HepG2 (cell line): ENCODE data around the gene ART4. TPM values are rescaled to one million over a fixed set of nuclear protein-coding genes. Genes with fewer than 3 reads are reported as not detected.

ENCODE experiments used
- FOXA1 ChIP-seq, 2 experiments: fragments of 450-650 bp in 1 of 2; sonication (generic) in 1 of 2; formaldehyde crosslinking in 1 of 2; IDR thresholded peaks; 2 replicates each; pipeline versions ENCODE4 v1.4.0 to v1.6.1; 2016 to 2020; ENCODE audit warnings: missing genetic modification reagents in 1 of 2
- FOXA3 ChIP-seq: IDR thresholded peaks from 2 replicates; pipeline ENCODE4 v1.6.1; 2016; ENCODE audit warnings: missing genetic modification reagents, missing compliant biosample characterization
- GATAD2A ChIP-seq: IDR thresholded peaks from 2 replicates; pipeline ENCODE4 v1.6.1; 2016
- HNF4A ChIP-seq: sonication (generic); formaldehyde crosslinking; IDR thresholded peaks from 2 replicates; pipeline ENCODE4 v1.4.0; 2020; ENCODE audit warnings: missing genetic modification reagents
- RBAK ChIP-seq: sonication (generic); formaldehyde crosslinking; IDR thresholded peaks from 2 replicates; pipeline ENCODE4 v1.5.1; 2020; ENCODE audit warnings: mild to moderate bottlenecking, missing genetic modification reagents
- SIX4 ChIP-seq: sonication (generic); formaldehyde crosslinking; IDR thresholded peaks from 2 replicates; pipeline ENCODE4 v1.4.0; 2020; ENCODE audit warnings: missing genetic modification reagents
- TEAD3 ChIP-seq: optimal IDR thresholded peaks from 2 replicates; pipeline ENCODE3; 2016; ENCODE audit warnings: borderline replicate concordance
- THAP11 ChIP-seq: IDR thresholded peaks from 2 replicates; pipeline ENCODE4 v1.6.1; 2016; ENCODE audit warnings: missing biosample characterization, missing genetic modification reagents
- ZKSCAN5 ChIP-seq: sonication (generic); formaldehyde crosslinking; IDR thresholded peaks from 2 replicates; pipeline ENCODE4 v1.5.1; 2020; ENCODE audit warnings: mild to moderate bottlenecking, missing genetic modification reagents
- ZNF644 ChIP-seq: IDR thresholded peaks from 2 replicates; pipeline ENCODE4 v1.6.1; 2016; ENCODE audit warnings: low read depth
- polyA plus RNA-seq, 8 experiments: library from polyadenylated mRNA; depleted of rRNA in 3 of 8; stranded (reverse) in 7 of 8; unstranded in 1 of 8; fragments of >200 nt; fragmentation: Illumina TruSeq in 4 of 8; extraction: Trizol in 4 of 8; gene quantifications; 2 replicates each; pipeline versions ENCODE4 v1.2.1 to v1.2.3, GENCODE V29; 2011 to 2016; ENCODE audit warnings: low read depth in 4 of 8, missing spikeins in 1 of 8, mixed read lengths in 1 of 8; ENCODE audit not compliant: insufficient read depth in 1 of 8
- total RNA-seq, 5 experiments: library from RNA; depleted of rRNA; stranded (reverse); fragments of >200 nt; fragmentation: Illumina TruSeq; extraction: Trizol; gene quantifications; 2 replicates each; pipeline ENCODE4 v1.2.3, GENCODE V29; 2016; ENCODE audit warnings: low read depth in 1 of 5
- TF ChIP-seq, protein P1 (sequence below): sonication (generic); formaldehyde crosslinking; IDR thresholded peaks from 2 replicates; pipeline ENCODE4 v1.4.0; 2020; ENCODE audit warnings: missing genetic modification reagents, borderline replicate concordance
- TF ChIP-seq, protein P2 (sequence below), 2 experiments: sonication (generic) in 1 of 2; formaldehyde crosslinking in 1 of 2; IDR thresholded peaks; 2 replicates each; pipeline versions ENCODE4 v1.6.1 to v1.9.0; 2014 to 2022; ENCODE audit warnings: antibody characterized with exemption in 1 of 2, borderline replicate concordance in 1 of 2, inconsistent platforms in 1 of 2, low read depth in 1 of 2, missing genetic modification reagents in 1 of 2
- TF ChIP-seq, protein P3 (sequence below): sonication (generic); formaldehyde crosslinking; conservative IDR thresholded peaks from 2 replicates; pipeline ENCODE4 v1.4.0; 2020; ENCODE audit warnings: missing genetic modification reagents

Gene ART4
- total and polyA plus RNA-seq, 2 of the 13 experiments (the other 11 are each of a cell fraction or from before 2014, with no cell fraction given): 17.6 to 20.3 TPM

DNA sequence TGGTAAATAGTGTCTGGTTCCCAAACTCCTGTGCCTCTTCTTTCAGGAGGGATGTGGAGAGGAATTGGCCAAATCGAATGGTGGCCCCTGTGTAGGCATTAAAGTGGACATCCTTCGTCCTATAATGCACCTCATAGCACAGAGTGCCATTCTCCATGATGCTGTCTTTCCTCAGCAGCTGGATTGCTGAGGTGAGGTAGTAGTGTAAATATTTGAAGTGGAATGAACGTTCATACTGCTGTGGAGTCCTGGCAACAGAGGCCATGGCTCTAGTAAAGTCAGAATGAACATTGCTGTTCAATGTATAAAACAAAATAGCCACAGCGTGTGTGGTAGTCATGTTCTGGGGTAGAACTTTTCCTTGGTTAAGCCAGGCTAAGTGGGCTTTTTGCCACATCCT is 2.7 kb downstream of the ART4 start (continued):
- TF ChIP-seq, protein P1, sequence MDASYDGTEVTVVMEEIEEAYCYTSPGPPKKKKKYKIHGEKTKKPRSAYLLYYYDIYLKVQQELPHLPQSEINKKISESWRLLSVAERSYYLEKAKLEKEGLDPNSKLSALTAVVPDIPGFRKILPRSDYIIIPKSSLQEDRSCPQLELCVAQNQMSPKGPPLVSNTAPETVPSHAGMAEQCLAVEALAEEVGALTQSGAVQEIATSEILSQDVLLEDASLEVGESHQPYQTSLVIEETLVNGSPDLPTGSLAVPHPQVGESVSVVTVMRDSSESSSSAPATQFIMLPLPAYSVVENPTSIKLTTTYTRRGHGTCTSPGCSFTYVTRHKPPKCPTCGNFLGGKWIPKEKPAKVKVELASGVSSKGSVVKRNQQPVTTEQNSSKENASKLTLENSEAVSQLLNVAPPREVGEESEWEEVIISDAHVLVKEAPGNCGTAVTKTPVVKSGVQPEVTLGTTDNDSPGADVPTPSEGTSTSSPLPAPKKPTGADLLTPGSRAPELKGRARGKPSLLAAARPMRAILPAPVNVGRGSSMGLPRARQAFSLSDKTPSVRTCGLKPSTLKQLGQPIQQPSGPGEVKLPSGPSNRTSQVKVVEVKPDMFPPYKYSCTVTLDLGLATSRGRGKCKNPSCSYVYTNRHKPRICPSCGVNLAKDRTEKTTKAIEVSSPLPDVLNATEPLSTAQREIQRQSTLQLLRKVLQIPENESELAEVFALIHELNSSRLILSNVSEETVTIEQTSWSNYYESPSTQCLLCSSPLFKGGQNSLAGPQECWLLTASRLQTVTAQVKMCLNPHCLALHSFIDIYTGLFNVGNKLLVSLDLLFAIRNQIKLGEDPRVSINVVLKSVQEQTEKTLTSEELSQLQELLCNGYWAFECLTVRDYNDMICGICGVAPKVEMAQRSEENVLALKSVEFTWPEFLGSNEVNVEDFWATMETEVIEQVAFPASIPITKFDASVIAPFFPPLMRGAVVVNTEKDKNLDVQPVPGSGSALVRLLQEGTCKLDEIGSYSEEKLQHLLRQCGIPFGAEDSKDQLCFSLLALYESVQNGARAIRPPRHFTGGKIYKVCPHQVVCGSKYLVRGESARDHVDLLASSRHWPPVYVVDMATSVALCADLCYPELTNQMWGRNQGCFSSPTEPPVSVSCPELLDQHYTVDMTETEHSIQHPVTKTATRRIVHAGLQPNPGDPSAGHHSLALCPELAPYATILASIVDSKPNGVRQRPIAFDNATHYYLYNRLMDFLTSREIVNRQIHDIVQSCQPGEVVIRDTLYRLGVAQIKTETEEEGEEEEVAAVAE (CRISPR knock-in tag): no peak
- TF ChIP-seq THAP11 (CRISPR knock-in tag) (0 out of 2 replicates have a peak, but pooled peaks have one; percentile 26), ZKSCAN5 (CRISPR knock-in tag) (peak; percentile 47; the same call in 1 of the 2 replicates), FOXA3 (CRISPR knock-in tag) (peak; percentile 58; the same call in 1 of the 2 replicates), RBAK (no peak), SIX4 (CRISPR knock-in tag) (0 out of 2 replicates have a peak, but pooled peaks have one; percentile 12), HNF4A (CRISPR knock-in tag) (peak; percentile 17; the same call in 1 of the 2 replicates), ZNF644 (CRISPR knock-in tag) (peak; percentile 83), TEAD3 (peak; percentile 77), GATAD2A (CRISPR knock-in tag) (peak; percentile 45; the same call in 1 of the 2 replicates), FOXA1 (IDR thresholded peaks at IDR 0.05) (no peak), FOXA1 (CRISPR knock-in tag; IDR thresholded peaks at IDR 0.05) (peak; percentile 37; the same call in 1 of the 2 replicates)
- TF ChIP-seq, protein P2, sequence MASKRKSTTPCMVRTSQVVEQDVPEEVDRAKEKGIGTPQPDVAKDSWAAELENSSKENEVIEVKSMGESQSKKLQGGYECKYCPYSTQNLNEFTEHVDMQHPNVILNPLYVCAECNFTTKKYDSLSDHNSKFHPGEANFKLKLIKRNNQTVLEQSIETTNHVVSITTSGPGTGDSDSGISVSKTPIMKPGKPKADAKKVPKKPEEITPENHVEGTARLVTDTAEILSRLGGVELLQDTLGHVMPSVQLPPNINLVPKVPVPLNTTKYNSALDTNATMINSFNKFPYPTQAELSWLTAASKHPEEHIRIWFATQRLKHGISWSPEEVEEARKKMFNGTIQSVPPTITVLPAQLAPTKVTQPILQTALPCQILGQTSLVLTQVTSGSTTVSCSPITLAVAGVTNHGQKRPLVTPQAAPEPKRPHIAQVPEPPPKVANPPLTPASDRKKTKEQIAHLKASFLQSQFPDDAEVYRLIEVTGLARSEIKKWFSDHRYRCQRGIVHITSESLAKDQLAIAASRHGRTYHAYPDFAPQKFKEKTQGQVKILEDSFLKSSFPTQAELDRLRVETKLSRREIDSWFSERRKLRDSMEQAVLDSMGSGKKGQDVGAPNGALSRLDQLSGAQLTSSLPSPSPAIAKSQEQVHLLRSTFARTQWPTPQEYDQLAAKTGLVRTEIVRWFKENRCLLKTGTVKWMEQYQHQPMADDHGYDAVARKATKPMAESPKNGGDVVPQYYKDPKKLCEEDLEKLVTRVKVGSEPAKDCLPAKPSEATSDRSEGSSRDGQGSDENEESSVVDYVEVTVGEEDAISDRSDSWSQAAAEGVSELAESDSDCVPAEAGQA (IDR thresholded peaks at IDR 0.05; ENCODE audit: low read depth): no peak
- TF ChIP-seq, protein P2 (CRISPR knock-in tag; IDR thresholded peaks at IDR 0.05; ENCODE audit: borderline replicate concordance): no peak
- TF ChIP-seq, protein P3, sequence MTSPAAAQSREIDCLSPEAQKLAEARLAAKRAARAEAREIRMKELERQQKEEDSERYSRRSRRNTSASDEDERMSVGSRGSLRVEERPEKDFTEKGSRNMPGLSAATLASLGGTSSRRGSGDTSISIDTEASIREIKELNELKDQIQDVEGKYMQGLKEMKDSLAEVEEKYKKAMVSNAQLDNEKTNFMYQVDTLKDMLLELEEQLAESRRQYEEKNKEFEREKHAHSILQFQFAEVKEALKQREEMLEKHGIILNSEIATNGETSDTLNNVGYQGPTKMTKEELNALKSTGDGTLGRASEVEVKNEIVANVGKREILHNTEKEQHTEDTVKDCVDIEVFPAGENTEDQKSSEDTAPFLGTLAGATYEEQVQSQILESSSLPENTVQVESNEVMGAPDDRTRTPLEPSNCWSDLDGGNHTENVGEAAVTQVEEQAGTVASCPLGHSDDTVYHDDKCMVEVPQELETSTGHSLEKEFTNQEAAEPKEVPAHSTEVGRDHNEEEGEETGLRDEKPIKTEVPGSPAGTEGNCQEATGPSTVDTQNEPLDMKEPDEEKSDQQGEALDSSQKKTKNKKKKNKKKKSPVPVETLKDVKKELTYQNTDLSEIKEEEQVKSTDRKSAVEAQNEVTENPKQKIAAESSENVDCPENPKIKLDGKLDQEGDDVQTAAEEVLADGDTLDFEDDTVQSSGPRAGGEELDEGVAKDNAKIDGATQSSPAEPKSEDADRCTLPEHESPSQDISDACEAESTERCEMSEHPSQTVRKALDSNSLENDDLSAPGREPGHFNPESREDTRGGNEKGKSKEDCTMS (CRISPR knock-in tag): no peak
